ENCODE measurements around the gene SCFD2. TPM values are rescaled to one million over a fixed set of nuclear protein-coding genes. Genes with fewer than 3 reads are reported as not detected.

SCFD2 gene
- total and polyA plus RNA-seq, 4 donors, result 4.3 to 28.8 (median 7.4) TPM

DNA sequence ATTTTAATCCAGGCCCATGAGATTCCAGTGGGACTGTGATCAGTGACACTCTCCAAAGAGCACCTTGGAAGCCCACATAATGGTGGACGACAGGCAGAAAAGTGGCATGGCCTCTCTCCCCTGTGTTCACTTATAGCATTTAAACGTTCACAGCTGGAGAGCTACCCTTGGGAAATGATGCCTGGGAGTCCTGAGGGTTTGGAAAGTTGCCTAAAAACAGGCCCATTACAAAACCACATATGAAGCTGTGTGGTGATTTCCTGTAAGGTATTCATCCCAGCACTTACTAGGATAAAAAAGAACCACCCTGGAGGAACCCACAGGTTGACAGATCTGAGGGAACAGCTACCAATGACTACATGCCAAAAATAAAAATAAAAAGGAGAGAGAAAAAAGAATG lies 310.6 kb downstream of the SCFD2 start:
- no peak overlapping the region for H3K27ac ChIP-seq (ENCODE audit: low read depth in 1 of 2, low read length in 2 of 2)
- DNase-seq (ENCODE audit: low spot score), result no peak
- 82% methylated on average over 2 of the region's 2 CpGs for WGBS
- H3K36me3 ChIP-seq (ENCODE audit: control insufficient read depth in 4 of 4, insufficient read depth in 3 of 4, low read depth in 1 of 4, low read length in 3 of 4), result no peaks in the 10 kb centered on the region
- no peaks in the 10 kb centered on the region for H3K27me3 ChIP-seq (ENCODE audit: control insufficient read depth in 4 of 4, insufficient read depth in 4 of 4, low read length in 3 of 4)
- H3K9ac ChIP-seq (ENCODE audit: low read depth in 1 of 2, low read length in 2 of 2), result no peak overlapping the region
- H3K9me3 ChIP-seq (ENCODE audit: control insufficient read depth in 4 of 4, low read length in 3 of 4), result no peaks in the 10 kb centered on the region
- H3K4me1 ChIP-seq (ENCODE audit: control insufficient read depth in 4 of 4, insufficient read depth in 4 of 4, low read length in 3 of 4), result no peaks in the 10 kb centered on the region
- TF ChIP-seq GABPA (IDR thresholded peaks at IDR 0.05 in 1 of 2, conservative IDR thresholded peaks at IDR 0.05 in 1 of 2) (no peak), RXRA (IDR thresholded peaks at IDR 0.05) (no peak), HNF4A (conservative IDR thresholded peaks at IDR 0.05) (no peak), FOXA2 (IDR thresholded peaks at IDR 0.05) (no peak), RAD21 (IDR thresholded peaks at IDR 0.05) (no peak), NR2F2 (IDR thresholded peaks at IDR 0.05) (no peak), SP1 (IDR thresholded peaks at IDR 0.05) (no peak), EGR1 (IDR thresholded peaks at IDR 0.05; ENCODE audit: low read depth in 2 of 2) (no peak), FOXA1 (IDR thresholded peaks at IDR 0.05) (no peak), HNF4G (IDR thresholded peaks at IDR 0.05) (no peak), JUND (IDR thresholded peaks at IDR 0.05) (no peak), YY1 (IDR thresholded peaks at IDR 0.05) (no peak), ZBTB33 (IDR thresholded peaks at IDR 0.05) (no peak), CTCF (IDR thresholded peaks at IDR 0.05; ENCODE audit: low read depth, low read length, missing input control) (no peak), TAF1 (conservative IDR thresholded peaks at IDR 0.05) (no peak)
- TF ChIP-seq, protein P1, sequence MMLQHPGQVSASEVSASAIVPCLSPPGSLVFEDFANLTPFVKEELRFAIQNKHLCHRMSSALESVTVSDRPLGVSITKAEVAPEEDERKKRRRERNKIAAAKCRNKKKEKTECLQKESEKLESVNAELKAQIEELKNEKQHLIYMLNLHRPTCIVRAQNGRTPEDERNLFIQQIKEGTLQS (IDR thresholded peaks at IDR 0.05), result no peak
- TF ChIP-seq, protein P2, sequence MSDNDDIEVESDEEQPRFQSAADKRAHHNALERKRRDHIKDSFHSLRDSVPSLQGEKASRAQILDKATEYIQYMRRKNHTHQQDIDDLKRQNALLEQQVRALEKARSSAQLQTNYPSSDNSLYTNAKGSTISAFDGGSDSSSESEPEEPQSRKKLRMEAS (IDR thresholded peaks at IDR 0.05), result no peak
- TF ChIP-seq, protein P3, sequence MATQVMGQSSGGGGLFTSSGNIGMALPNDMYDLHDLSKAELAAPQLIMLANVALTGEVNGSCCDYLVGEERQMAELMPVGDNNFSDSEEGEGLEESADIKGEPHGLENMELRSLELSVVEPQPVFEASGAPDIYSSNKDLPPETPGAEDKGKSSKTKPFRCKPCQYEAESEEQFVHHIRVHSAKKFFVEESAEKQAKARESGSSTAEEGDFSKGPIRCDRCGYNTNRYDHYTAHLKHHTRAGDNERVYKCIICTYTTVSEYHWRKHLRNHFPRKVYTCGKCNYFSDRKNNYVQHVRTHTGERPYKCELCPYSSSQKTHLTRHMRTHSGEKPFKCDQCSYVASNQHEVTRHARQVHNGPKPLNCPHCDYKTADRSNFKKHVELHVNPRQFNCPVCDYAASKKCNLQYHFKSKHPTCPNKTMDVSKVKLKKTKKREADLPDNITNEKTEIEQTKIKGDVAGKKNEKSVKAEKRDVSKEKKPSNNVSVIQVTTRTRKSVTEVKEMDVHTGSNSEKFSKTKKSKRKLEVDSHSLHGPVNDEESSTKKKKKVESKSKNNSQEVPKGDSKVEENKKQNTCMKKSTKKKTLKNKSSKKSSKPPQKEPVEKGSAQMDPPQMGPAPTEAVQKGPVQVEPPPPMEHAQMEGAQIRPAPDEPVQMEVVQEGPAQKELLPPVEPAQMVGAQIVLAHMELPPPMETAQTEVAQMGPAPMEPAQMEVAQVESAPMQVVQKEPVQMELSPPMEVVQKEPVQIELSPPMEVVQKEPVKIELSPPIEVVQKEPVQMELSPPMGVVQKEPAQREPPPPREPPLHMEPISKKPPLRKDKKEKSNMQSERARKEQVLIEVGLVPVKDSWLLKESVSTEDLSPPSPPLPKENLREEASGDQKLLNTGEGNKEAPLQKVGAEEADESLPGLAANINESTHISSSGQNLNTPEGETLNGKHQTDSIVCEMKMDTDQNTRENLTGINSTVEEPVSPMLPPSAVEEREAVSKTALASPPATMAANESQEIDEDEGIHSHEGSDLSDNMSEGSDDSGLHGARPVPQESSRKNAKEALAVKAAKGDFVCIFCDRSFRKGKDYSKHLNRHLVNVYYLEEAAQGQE (IDR thresholded peaks at IDR 0.05), result no peak
- H3K4me3 ChIP-seq (ENCODE audit: low read depth in 1 of 3, low read length in 3 of 3), result no peak overlapping the region
